ENCODE results near the gene DNAJC18.
A peak's percentile ranks its signal among the peaks of the same experiment; 100 is the strongest.
"Not testable (repeated sequence)": the region's sequence is repeated elsewhere in the genome, so short reads cannot be mapped to it uniquely, and the experiment has no call there.

The DNAJC18 gene

DNA sequence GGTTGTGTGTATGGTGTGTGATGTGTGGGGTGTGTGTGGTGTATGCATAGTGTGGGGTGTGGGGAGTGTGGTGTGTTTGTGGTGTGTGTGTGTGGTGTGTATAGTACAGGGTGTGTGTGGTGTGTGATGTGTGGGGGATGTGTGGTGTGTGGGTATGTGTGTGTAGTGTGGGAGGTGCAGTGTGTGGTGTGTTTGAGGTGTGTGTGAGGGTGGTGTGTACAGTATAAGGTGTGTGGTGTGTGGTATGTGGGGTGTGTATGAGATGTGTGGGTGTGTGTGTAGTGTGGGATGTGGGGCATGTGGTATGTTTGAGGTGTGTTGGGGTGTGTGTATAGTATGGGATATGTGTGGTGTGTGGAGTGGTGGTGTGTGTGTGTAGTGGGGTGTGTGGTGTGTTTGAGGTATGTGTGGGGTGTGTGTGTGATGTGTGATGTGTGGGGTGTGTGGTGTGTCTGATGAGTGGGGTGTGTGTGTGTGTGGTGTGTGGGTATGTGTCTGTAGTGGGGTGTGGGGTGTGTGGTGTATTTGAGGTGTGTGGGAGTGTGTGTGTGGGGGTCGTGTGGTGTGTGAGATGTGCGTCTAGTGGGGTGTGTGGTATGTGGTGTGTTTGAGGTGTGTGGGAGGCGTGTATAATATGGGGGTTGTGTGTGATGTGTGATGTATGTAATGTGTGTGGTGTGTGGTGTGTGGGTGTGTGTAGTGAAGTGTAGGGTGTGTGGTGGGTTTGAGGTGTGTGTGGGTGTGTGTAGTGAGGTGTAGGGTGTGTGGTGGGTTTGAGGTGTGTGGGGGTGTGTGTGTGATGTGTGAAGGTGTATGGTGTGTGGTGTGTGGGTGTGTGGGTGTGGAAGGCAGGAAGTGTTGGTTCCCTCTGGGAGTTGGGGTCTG, 14.6 kb upstream of the DNAJC18 start:
- Mint-ChIP-seq H3K27ac (peak overlapping the region; percentile 74), H3K36me3 (ENCODE audit: low read depth) (peaks cover 2% of the 10 kb centered on the region), H3K4me3 (peak overlapping the region; percentile 50), H3K27me3 (ENCODE audit: low read depth) (no peaks in the 10 kb centered on the region), H3K9me3 (no peaks in the 10 kb centered on the region), H3K4me1 (ENCODE audit: low read depth) (peaks cover 43% of the 10 kb centered on the region)

DNA sequence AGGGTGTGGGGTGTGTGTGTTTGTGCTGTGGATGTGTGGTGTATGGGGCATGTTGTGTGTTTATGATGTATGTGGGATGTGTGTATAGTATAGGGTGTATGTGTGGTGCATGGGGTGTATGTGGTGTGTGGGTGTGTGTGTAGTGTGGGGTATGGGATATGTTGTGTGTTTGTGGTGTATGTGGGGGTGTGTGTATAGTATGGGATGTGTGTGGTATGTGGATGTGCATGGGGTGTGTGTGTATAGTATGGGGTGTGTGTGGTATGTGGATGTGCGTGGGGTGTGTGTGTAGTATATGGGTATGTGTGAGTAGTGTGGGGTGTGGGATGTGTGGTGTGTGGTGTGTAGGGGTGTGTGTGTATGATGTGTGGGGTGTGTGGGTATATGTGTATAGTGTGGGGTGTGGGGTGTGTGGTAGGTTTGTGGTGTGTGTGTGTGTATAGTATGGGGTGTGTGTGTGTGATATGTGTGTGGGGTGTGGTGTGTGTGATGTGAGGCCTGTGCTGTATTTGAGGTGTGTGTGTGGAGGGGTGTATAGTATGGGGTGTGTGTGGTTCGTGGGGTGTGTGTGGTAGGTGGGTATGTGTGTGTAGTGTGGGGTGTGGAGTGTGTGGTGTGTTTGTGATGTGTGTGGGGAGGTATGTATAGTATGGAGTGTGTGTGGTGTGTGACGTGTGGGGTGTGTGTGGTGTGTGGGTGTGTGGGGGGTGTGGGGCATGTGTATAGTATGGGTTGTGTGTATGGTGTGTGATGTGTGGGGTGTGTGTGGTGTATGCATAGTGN, 12.7 kb upstream of the DNAJC18 start:
- H3K27me3 Mint-ChIP-seq (ENCODE audit: low read depth): no peaks in the 10 kb centered on the region
- peaks cover 9% of the 10 kb centered on the region for H3K9me3 Mint-ChIP-seq
- H3K27ac Mint-ChIP-seq: no peak overlapping the region
- H3K36me3 Mint-ChIP-seq (ENCODE audit: low read depth): peaks cover 14% of the 10 kb centered on the region
- H3K4me3 Mint-ChIP-seq: no peak overlapping the region
- H3K4me1 Mint-ChIP-seq (ENCODE audit: low read depth): peaks cover 47% of the 10 kb centered on the region

DNA sequence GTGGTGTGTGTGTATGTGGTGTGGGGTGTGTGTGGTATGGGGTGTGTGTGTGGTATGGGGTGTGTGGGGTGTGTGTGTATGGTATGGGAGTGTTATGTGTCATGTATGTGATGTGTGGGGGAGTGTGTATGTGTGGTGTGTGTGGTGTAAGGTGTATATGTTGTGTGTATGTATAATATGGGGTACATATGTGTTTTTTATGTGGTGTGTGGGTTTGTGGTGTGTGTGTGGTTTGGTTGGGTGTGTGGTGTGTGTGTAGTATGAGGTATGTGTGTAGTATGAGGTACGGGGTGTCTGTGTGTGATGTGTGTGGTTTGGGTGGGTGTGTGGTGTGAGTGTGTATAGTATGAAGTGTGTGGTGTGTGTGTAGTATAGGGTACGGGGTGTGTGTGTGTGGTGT, 11.9 kb upstream of the DNAJC18 start:
- peaks cover 17% of the 10 kb centered on the region for H3K36me3 Mint-ChIP-seq (ENCODE audit: low read depth)
- H3K4me1 Mint-ChIP-seq (ENCODE audit: low read depth): peaks cover 49% of the 10 kb centered on the region

DNA sequence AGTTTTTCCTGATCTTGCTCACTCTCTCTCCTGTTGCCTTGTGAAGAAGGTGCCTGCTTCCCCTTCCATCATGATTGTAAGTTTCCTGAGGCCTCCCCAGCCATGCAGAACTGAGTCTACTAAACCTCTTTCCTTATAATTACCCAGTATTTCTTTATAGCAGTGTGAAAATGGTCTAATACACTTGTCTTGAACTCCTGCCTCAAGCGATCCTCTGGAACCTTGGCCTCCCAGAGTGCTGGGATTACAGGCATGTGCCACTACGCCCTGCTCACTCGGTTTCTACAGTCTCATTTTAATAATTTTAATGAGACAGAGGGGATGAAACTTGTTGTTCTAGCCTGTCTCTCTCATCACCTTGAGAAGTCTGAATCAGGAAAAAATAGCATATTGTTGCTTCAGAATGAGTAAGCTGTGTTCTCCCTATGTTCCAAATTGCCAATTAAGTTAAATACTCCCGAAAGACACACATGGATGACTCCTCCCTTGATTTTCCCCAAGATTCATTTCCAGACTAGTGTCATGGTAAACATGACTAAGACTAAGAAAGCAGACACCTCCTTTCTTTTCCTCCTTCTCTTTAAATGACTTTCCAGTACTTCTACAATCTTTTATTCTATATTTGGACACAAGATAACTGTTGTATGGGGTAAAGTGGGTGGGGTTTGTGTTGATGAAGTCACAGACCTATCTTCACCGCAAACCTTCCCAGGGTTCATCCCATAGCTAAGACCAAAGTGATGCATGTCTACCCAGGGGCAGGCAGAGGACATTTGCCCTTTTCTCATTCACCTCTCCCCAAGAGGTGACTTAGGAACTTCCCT, 7.8 kb upstream of the DNAJC18 start:
- H3K4me3 Mint-ChIP-seq: peak overlapping the region; percentile 47
- peaks cover 60% of the 10 kb centered on the region for H3K4me1 Mint-ChIP-seq (ENCODE audit: low read depth)
- peaks cover 12% of the 10 kb centered on the region for H3K9me3 Mint-ChIP-seq
- peaks cover 17% of the 10 kb centered on the region for H3K36me3 Mint-ChIP-seq (ENCODE audit: low read depth)
- H3K27me3 Mint-ChIP-seq (ENCODE audit: low read depth): no peaks in the 10 kb centered on the region
- H3K27ac Mint-ChIP-seq: peak overlapping the region; percentile 92

More for the DNA sequence above, 11.9 kb upstream of the DNAJC18 start:
- H3K27ac Mint-ChIP-seq: no peak overlapping the region
- no peak overlapping the region for H3K4me3 Mint-ChIP-seq
- H3K9me3 Mint-ChIP-seq: peaks cover 12% of the 10 kb centered on the region
- H3K27me3 Mint-ChIP-seq (ENCODE audit: low read depth): no peaks in the 10 kb centered on the region

DNA sequence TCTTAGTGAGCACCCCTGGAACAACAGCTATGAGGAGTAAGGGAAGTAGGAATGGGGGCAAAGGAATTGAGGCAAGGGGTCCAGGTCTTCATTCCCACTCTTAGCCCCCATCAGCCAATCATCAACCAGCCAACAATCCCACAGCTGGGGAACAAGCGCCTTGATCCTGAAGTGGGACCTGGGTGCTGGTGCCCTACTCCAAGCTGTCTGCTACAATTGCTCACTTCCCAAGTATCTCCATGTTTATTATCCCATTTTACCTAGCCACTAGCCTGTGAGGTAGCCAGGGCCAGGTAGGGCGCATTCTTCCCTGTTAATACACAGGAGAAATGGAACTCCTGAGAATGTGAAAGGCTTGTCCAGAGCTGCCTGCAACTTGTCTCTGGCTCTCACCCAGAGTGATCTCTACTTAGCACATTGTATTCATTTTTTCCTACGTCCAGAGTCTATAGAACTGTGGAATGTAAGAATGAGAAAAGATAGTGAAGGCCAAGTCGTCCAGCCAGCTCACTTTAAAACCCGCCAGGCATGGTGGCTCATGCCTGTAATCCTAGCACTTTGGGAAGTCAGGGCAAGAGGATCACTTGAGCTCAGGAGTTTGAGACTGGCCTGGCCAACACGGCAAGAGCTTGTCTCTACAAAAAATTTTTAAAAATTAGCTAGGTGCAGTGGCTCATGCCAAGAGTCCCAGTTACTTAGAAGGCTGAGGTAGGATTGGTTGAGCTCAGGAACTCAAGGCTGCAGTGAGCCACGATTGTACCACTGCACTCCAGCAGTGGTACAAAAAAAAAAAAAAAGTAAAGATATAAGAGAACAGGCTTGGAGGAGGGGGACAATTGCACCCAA, 6.2 kb upstream of the DNAJC18 start:
- H3K27ac Mint-ChIP-seq: peak overlapping the region; percentile 92

DNA sequence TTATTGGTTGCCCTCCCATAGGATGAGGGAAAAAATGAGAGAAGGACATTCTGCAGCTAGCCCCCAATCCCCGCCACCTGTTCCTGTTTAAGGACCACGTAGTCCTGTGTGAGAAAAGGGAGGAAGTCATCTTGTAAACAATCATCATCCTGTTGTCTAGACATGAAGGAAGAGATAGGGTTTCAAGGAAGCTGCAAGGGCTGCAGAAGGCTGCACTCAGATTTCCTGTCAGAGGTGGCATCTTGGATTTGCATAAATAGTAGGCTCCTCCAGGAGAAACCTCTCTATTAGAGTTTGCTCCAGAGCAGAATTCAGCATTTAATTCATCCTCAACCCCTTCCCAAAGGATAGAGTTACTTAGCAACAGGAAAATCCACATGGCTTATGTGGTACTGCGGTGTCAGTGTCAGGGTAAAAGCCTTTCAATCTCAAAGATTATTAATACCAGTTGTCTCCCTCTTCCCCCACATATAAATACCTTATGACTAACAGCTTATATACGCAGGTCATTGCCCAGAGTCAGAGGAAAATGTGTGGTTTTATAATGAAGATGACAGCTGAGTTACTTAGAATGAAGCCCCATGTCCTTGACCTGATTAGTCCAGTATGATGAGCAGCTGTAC, 4.6 kb upstream of the DNAJC18 start:
- Mint-ChIP-seq H3K4me3 (peak overlapping the region; percentile 58), H3K27me3 (ENCODE audit: low read depth) (no peaks in the 10 kb centered on the region), H3K36me3 (ENCODE audit: low read depth) (peaks cover 16% of the 10 kb centered on the region), H3K4me1 (ENCODE audit: low read depth) (peaks cover 79% of the 10 kb centered on the region), H3K27ac (peak overlapping the region; percentile 86), H3K9me3 (peaks cover 12% of the 10 kb centered on the region)

More for the DNA sequence above, 6.2 kb upstream of the DNAJC18 start:
- peaks cover 12% of the 10 kb centered on the region for H3K9me3 Mint-ChIP-seq
- H3K36me3 Mint-ChIP-seq (ENCODE audit: low read depth): peaks cover 17% of the 10 kb centered on the region
- peaks cover 70% of the 10 kb centered on the region for H3K4me1 Mint-ChIP-seq (ENCODE audit: low read depth)
- H3K27me3 Mint-ChIP-seq (ENCODE audit: low read depth): no peaks in the 10 kb centered on the region
- no peak overlapping the region for H3K4me3 Mint-ChIP-seq

DNA sequence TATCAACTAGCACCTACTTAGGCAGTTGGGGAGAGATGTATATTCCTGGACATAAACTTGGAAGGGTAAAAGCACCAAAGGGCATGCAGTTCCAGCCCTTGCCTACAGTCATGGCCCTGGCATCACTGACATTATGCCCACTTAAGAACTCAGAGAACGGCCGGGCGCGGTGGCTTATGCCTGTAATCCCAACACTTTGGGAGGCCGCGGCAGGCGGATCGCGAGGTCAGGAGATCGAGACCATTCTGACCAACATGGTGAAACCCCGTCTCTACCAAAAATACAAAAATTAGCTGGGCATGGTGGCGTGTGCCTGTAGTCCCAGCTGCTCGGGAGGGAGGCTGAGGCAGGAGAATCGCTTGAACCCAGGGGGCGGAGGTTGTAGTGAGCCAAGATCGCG, 1.1 kb upstream of the DNAJC18 start:
- H3K27me3 Mint-ChIP-seq (ENCODE audit: low read depth); H3K36me3 Mint-ChIP-seq (ENCODE audit: low read depth); H3K27ac Mint-ChIP-seq; H3K9me3 Mint-ChIP-seq; H3K4me3 Mint-ChIP-seq: not testable (repeated sequence)
- peaks cover 66% of the 10 kb centered on the region for H3K4me1 Mint-ChIP-seq (ENCODE audit: low read depth)

DNA sequence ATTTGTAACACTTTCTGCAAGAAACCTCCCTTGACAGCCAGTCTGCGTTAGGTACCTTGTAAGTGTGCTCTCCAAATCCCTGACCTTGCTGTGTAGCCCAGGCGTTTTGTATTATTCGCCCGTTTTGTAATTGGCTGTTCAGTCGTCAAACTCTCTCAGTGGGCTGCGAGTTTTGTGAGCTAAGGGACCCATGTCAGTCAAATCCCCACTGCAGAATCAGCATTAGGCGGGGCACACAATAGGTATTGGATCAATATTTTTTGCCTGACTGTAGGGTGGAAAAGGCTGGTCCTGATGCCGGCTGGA, 665 bp downstream of the DNAJC18 start:
- Mint-ChIP-seq H3K9me3 (no peaks in the 10 kb centered on the region), H3K4me3 (peak overlapping the region; percentile 97), H3K4me1 (ENCODE audit: low read depth) (peaks cover 55% of the 10 kb centered on the region), H3K27me3 (ENCODE audit: low read depth) (no peaks in the 10 kb centered on the region), H3K36me3 (ENCODE audit: low read depth) (peaks cover 12% of the 10 kb centered on the region), H3K27ac (peak overlapping the region; percentile 100)

DNA sequence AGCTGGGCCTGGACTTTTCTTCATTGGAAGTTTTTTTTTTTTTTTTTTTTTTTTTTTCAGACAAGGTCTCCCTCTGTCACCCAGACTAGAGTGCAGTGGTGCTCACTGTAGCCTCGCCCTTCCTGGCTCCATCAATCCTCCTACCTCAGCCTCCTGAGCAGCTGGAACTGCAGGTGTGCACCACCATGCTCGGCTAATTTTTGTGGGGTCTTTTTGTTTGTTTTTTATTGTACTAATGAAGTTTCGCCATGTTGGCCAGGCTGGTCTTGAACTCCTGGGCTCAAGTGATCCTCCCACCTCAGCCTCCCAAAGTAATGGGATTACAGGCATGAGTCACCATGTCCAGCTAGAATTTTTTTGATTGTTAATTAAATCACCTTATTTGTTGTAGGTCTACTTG, 3.6 kb downstream of the DNAJC18 start:
- Mint-ChIP-seq H3K4me3 (no peak overlapping the region), H3K36me3 (ENCODE audit: low read depth) (peaks cover 17% of the 10 kb centered on the region), H3K9me3 (no peaks in the 10 kb centered on the region), H3K27me3 (ENCODE audit: low read depth) (no peaks in the 10 kb centered on the region), H3K4me1 (ENCODE audit: low read depth) (peaks cover 33% of the 10 kb centered on the region), H3K27ac (no peak overlapping the region)

DNA sequence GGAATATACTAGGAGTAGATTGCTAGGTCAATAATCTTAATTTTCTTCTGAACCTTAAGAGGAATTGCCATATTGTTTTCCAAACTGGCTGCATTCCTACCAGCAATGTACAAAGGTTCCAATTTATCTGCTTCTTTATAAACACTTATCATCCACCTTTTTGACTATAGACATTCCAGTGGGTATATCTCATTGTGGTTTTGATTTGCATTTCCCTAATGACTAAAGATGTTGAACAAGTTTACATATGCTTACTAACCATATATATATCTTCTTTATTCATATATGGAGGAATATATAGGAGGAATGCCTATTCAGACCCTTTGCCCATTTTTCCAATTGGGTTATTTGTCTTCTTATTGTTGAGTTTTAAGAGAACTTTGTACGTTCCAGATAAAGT, 7.6 kb downstream of the DNAJC18 start:
- H3K27me3 Mint-ChIP-seq (ENCODE audit: low read depth): no peaks in the 10 kb centered on the region
- peaks cover 11% of the 10 kb centered on the region for H3K4me1 Mint-ChIP-seq (ENCODE audit: low read depth)
- no peak overlapping the region for H3K27ac Mint-ChIP-seq
- H3K36me3 Mint-ChIP-seq (ENCODE audit: low read depth): peaks cover 23% of the 10 kb centered on the region
- H3K9me3 Mint-ChIP-seq: no peaks in the 10 kb centered on the region
- no peak overlapping the region for H3K4me3 Mint-ChIP-seq

DNA sequence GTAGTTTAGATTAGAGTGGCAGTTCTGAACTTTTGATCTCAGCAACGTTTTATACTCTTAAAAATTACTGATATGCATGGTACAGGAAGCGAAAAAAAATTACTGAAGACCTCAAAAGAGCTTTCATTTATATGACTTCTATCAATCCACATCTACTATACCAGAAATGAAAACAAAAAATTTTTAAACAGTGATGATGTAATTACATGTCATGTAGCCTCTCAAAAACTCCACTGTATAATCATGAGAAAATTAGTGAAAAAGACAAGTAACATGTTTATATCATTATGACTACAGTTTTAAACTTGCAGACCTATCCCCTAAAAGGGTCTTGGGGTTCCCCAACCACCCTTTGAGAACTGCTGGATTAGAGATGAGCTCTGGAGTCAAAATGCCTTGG, 9.3 kb downstream of the DNAJC18 start:
- no peak overlapping the region for H3K4me3 Mint-ChIP-seq
- no peaks in the 10 kb centered on the region for H3K9me3 Mint-ChIP-seq
- H3K27ac Mint-ChIP-seq: no peak overlapping the region
- peaks cover 9% of the 10 kb centered on the region for H3K4me1 Mint-ChIP-seq (ENCODE audit: low read depth)
- H3K27me3 Mint-ChIP-seq (ENCODE audit: low read depth): no peaks in the 10 kb centered on the region
- H3K36me3 Mint-ChIP-seq (ENCODE audit: low read depth): peaks cover 25% of the 10 kb centered on the region

DNA sequence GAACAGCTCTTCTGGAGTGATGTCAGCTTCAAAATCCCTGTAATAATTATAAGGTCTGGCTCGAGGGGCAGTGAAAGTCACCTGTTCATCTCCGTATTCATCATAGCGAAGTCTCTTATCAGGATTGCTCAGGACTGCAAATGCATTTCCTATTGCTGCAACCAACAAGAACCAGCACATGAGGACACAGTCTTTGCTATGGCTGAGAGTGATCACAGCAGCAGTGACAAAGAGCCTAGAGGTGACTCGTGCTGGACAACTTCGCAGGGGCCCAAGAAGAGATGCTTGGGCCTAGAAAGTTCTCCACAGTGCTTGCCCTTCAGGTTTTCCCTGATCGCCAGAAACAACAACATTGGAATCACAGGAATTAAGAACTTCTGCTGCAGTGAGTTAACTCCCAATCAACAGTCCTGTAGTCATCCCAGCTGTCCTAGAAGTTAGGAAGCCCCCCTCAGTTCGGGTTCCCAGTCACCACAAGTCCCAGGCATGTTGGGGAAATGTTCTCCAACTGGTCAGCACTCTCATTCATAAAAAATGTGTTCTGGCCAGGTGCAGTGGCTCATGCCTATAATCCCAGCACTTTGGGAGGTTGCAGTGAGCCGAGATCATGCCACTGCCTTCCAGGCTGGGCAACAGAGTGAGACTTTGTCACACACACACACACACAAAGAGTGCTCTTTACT, 13.0 kb downstream of the DNAJC18 start:
- Mint-ChIP-seq H3K4me3 (no peak overlapping the region), H3K4me1 (ENCODE audit: low read depth) (peaks cover 23% of the 10 kb centered on the region), H3K9me3 (no peaks in the 10 kb centered on the region), H3K27me3 (ENCODE audit: low read depth) (no peaks in the 10 kb centered on the region), H3K27ac (no peak overlapping the region), H3K36me3 (ENCODE audit: low read depth) (peaks cover 32% of the 10 kb centered on the region)

DNA sequence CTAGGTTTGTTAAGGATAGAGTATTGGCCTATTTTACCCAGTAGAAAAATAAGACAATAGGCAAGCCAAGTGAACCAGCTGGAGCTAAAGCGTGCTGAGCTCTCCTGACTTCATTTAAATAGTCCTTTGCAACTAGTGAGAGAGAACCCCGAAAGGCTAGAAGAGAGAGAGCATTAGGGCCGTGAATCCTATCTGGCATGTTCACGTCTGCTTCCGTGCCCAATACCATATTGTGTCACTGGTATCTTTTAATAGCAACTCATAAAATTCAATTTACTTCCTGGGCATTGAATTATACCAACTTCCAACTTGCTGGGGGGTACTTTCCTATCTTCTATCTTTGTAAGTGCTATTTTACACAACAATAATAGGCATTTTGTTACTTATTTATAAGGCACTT, 13.8 kb downstream of the DNAJC18 start:
- Mint-ChIP-seq H3K27me3 (ENCODE audit: low read depth) (no peaks in the 10 kb centered on the region), H3K4me1 (ENCODE audit: low read depth) (peaks cover 23% of the 10 kb centered on the region), H3K9me3 (no peaks in the 10 kb centered on the region), H3K4me3 (no peak overlapping the region), H3K36me3 (ENCODE audit: low read depth) (peaks cover 31% of the 10 kb centered on the region), H3K27ac (no peak overlapping the region)
